K562 treated with DMSO at 1 percent for 48 hours (cell line): ENCODE measurements around the gene CDKN1C. TPM values are rescaled to one million over a fixed set of nuclear protein-coding genes. Genes with fewer than 3 reads are reported as not detected.

Experiments
- total RNA-seq: library from RNA; unstranded; fragments of 300-600 nt; gene quantifications from 2 replicates; pipeline ENCODE4 v1.2.3, GENCODE V29; 2022; ENCODE audit warnings: low replicate concordance; ENCODE audit errors: extremely low read depth

CDKN1C gene
- total RNA-seq: not detected in 2 replicates

GRCh38 chr11:2885678-2886081 is at the start of gene CDKN1C:
Gene CDKN1C (minus strand): TSS chr11:2885775. CDS start chr11:2885456, 319 bp downstream.

DNA sequence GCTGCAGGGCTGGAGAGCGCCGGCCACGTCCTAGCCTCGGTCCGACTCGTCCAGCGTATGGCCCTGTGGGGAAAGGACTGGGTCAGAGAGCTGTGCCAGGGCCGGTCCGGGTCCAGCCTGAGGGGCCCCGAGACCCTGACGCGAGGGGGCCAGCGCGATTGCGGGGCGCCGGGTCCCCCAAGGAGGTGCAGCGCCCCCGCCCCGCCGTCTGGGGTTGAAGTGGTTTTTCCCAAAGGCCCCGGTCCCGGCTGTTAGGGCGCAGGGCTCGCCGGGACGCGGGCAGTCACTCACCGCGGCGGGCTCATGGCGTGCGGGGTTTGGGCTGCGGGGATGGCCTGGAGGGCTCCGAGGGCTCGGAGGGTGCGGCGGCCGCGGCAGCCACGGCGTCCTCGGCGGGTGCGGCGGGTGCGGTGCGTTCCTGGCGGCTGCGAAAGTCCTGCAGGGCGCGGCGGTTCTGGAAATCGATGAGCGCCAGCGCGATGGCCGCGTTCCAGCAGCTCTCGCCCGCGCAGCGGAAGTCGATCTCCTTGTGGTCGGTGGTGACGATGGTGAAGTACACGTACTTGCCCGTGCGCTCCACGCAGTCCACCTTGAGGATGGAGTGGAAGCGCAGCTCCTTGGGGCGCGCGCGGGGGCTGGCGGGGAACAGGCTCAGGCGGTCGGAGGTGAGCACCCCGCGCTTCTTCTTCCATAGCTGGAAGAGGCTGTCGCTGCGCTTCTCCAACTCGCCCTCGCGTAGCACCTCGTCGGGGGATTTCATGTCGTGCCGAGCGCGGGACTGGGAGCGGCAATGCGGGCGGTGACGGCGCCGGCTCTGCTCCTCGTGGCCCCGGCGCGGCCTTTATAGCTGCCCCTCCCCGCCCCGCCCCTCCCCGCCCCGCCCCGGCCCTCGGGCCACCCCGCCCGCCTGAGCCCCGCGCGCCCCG is 43.3 kb upstream of the CDKN1C start, which contains the start of gene PHLDA2:
PHLDA2 (minus strand) TSS at position 816 of the 926 bp plus-strand sequence; CDS start at position 760, 56 bp downstream.

Other genes starting within 250 kb of the CDKN1C start
- not detected in 2 replicates for gene KCNQ1OT1, start 185.8 kb downstream of the CDKN1C start, total RNA-seq
- gene PHLDA2, start 43.6 kb upstream of the CDKN1C start, total RNA-seq: not detected in 2 replicates
- gene NAP1L4, start 106.6 kb upstream of the CDKN1C start, total RNA-seq: not detected in 2 replicates
- gene CARS1, start 171.6 kb upstream of the CDKN1C start, total RNA-seq: not detected in 2 replicates